Esophagus squamous epithelium (tissue), 4 donors: ENCODE data around the gene MTCL1.

Experiments used
- POLR2A ChIP-seq, 4 donors: fragments of 450-650 bp; IDR thresholded peaks; one replicate each; pipeline ENCODE4 v1.6.1; 2017; ENCODE audit warnings: antibody characterized with exemption in 4 of 4, mild to moderate bottlenecking in 4 of 4, moderate library complexity in 3 of 4
- TF ChIP-seq, protein P1 (sequence below), 6 experiments: fragments of 450-650 bp in 4 of 6; fragments of 200-600 bp in 2 of 6; sonication (generic) in 2 of 6; IDR thresholded peaks; one replicate each; pipeline ENCODE4 v1.5.1; 2016 to 2019; ENCODE audit warnings: antibody characterized with exemption in 6 of 6, mild to moderate bottlenecking in 4 of 6, moderate library complexity in 4 of 6

DNA sequence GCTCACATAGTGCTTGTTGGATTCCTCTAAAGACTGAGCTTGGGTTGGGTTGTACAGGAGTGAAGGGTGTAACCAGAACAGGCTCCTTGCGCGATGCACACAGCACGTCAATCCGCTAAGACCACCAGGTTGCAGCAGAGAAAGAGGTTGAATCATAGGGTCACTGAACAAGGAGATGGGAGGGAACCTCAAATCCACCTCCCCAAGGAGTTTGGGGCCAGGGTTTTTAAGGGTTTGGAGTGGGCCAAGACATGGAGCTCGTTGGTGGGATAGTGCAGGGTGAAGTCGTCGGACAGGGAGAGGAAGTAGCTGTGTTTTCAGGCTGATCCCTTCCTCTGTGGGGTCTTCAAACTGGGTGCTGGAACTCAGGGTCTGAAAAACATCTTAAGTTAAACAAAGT, 20.8 kb upstream of the MTCL1 start:
- TF ChIP-seq, protein P1, sequence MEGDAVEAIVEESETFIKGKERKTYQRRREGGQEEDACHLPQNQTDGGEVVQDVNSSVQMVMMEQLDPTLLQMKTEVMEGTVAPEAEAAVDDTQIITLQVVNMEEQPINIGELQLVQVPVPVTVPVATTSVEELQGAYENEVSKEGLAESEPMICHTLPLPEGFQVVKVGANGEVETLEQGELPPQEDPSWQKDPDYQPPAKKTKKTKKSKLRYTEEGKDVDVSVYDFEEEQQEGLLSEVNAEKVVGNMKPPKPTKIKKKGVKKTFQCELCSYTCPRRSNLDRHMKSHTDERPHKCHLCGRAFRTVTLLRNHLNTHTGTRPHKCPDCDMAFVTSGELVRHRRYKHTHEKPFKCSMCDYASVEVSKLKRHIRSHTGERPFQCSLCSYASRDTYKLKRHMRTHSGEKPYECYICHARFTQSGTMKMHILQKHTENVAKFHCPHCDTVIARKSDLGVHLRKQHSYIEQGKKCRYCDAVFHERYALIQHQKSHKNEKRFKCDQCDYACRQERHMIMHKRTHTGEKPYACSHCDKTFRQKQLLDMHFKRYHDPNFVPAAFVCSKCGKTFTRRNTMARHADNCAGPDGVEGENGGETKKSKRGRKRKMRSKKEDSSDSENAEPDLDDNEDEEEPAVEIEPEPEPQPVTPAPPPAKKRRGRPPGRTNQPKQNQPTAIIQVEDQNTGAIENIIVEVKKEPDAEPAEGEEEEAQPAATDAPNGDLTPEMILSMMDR (IDR thresholded peaks at IDR 0.05): no peak
- no peak for TF ChIP-seq POLR2A (IDR thresholded peaks at IDR 0.05)
